Measurements from ENCODE around the gene PPP2R2B. TPM values are rescaled to one million over a fixed set of nuclear protein-coding genes. Genes with fewer than 3 reads are reported as not detected.

Gene PPP2R2B
- total RNA-seq, 1 donor from 2014 or later, result 10.0 TPM

DNA sequence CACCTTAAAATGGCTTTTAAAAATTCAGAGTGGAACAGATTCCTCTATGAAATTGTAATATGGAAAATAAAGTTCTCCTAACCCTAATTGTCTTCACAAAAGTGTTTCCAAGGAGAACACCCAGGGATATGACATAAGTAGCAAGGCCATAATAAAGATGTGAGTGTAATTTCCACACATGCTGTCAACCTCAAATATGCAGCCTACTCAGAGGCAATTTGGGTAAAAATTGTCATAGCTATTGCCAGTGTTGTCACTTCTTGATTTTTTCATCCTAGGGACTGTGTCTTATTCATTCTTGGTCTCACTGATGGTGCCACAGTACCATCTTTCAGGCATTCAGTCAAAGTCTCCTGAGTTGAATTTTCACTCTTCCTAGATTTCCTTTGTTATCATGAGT, 100.3 kb downstream of the PPP2R2B start:
- Histone ChIP-seq H3K27ac (no peak overlapping the region), H3K9me3 (peaks cover 0 to 18% of the 10 kb centered on the region in 2 donors), H3K4me1 (no peaks in the 10 kb centered on the region), H3K4me3 (no peak overlapping the region), H3K36me3 (no peaks in the 10 kb centered on the region), H3K27me3 (no peaks in the 10 kb centered on the region)
- TF ChIP-seq, protein P1, sequence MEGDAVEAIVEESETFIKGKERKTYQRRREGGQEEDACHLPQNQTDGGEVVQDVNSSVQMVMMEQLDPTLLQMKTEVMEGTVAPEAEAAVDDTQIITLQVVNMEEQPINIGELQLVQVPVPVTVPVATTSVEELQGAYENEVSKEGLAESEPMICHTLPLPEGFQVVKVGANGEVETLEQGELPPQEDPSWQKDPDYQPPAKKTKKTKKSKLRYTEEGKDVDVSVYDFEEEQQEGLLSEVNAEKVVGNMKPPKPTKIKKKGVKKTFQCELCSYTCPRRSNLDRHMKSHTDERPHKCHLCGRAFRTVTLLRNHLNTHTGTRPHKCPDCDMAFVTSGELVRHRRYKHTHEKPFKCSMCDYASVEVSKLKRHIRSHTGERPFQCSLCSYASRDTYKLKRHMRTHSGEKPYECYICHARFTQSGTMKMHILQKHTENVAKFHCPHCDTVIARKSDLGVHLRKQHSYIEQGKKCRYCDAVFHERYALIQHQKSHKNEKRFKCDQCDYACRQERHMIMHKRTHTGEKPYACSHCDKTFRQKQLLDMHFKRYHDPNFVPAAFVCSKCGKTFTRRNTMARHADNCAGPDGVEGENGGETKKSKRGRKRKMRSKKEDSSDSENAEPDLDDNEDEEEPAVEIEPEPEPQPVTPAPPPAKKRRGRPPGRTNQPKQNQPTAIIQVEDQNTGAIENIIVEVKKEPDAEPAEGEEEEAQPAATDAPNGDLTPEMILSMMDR (IDR thresholded peaks at IDR 0.05), result no peak
- DNase-seq (ENCODE audit: low spot score in 2 of 2), result no peak
- intact Hi-C loops (cut with DNase I), result no loop called here

DNA sequence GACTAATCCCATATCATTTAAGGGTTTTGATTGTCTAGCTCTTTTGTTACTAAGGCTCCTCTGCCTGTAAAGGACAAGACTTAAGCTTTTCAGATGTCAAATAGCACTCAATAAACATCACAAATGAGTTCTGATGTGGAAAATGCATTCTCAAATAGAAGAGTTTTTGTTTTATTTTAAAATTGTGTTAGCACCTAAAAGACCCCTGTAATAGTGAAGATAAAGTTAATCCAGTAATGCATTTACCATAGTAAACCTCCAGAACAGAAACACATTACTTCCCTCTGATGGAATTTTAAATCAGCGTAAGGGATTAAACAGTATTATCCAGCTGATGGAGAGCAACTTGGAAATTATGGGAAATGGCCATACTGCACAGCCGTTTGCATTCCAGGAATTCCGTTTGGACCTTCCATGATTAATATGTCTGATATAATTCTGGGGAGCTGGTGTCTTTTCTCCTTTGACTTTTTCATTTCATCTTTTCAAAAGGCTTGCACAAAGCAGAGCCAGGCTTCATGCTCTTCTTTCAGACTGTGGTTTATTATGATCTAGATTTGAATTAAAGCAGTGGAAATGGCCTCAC, 105.6 kb downstream of the PPP2R2B start:
- intact Hi-C loops (cut with DNase I), result no loop called here
- H3K36me3 ChIP-seq, result no peaks in the 10 kb centered on the region
- TF ChIP-seq, protein P1 (IDR thresholded peaks at IDR 0.05), result no peak

DNA sequence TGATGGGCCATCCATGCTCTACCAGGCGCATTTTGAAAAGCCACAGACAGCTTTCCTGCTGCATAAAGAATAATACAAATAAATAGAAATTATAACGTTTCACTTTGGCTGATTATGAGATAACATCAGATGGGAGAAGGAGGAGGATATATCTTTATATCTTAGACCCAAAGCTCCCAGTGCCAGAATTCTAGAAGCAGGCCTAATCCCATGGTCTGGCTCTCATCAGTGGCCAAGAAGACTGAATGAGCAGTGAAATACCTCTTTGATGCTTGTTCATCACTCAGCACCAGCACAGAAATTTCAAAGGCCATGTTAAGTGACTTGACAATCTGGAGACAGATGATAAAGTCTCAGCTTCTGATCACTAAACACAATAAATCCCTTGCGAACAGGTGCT, 107.6 kb downstream of the PPP2R2B start:
- TF ChIP-seq, protein P1 (IDR thresholded peaks at IDR 0.05), result no peak
- H3K27me3 ChIP-seq, result no peaks in the 10 kb centered on the region
- H3K4me3 ChIP-seq, result no peak overlapping the region
- no peak for DNase-seq (ENCODE audit: low spot score in 2 of 2)
- no peaks in the 10 kb centered on the region for H3K36me3 ChIP-seq
- H3K9me3 ChIP-seq, result peaks cover 0 to 16% of the 10 kb centered on the region in 2 donors
- no peak overlapping the region for H3K27ac ChIP-seq
- no peaks in the 10 kb centered on the region for H3K4me1 ChIP-seq
- intact Hi-C loops (cut with DNase I), result no loop called here

More for the DNA sequence above, 105.6 kb downstream of the PPP2R2B start:
- DNase-seq (ENCODE audit: low spot score in 2 of 2), result no peak
- no peaks in the 10 kb centered on the region for H3K27me3 ChIP-seq
- no peak overlapping the region for H3K4me3 ChIP-seq
- no peak overlapping the region for H3K27ac ChIP-seq
- H3K9me3 ChIP-seq, result peaks cover 0 to 18% of the 10 kb centered on the region in 2 donors
- no peaks in the 10 kb centered on the region for H3K4me1 ChIP-seq

DNA sequence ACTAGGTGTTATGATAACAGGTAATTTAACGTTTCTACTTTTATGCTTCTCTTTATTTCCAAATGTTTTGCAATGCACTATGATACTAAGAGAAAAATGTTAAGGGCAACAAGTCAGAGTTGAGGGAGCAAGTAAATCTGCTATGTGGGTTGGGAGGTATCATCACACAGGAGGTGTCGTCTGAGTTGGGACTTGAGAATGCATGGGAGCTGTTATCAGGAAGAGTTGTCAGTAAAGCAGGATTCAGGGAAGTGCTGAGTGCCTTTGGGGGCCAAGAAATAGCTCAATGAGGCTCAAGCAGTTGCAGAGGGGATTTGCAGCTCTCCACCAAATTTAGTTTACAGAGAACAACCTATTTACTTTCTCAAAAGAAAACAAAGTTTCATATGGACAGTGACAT, 108.0 kb downstream of the PPP2R2B start:
- TF ChIP-seq, protein P1 (IDR thresholded peaks at IDR 0.05), result no peak

DNA sequence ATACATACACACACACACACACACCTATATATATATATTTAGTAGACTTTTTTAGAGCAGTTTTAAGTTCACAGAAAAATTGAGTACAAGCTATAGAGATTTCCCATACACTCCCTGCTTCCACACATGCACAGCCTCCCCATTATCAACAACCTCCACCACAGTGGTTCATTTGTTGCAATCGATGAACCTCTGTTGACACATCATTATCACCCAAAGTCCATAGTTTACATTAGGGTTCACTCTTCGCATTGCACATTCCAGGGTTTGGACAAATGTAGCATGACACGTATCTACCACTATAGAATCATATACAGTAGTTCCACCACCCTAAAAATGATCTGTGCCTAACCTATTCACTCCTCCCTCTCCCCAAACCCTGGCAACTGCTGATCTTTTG, 111.0 kb downstream of the PPP2R2B start:
- Histone ChIP-seq H3K27ac (no peak overlapping the region), H3K4me1 (no peaks in the 10 kb centered on the region), H3K27me3 (no peaks in the 10 kb centered on the region), H3K4me3 (no peak overlapping the region), H3K36me3 (no peaks in the 10 kb centered on the region), H3K9me3 (no peaks in the 10 kb centered on the region)
- DNase-seq (ENCODE audit: low spot score in 2 of 2), result no peak
- TF ChIP-seq, protein P1 (IDR thresholded peaks at IDR 0.05), result no peak
- intact Hi-C loops (cut with DNase I), result no loop called here

More for the DNA sequence above, 108.0 kb downstream of the PPP2R2B start:
- Histone ChIP-seq H3K4me3 (no peak overlapping the region), H3K9me3 (peaks cover 0 to 12% of the 10 kb centered on the region in 2 donors), H3K27ac (no peak overlapping the region), H3K4me1 (no peaks in the 10 kb centered on the region), H3K27me3 (no peaks in the 10 kb centered on the region), H3K36me3 (no peaks in the 10 kb centered on the region)
- DNase-seq (ENCODE audit: low spot score in 2 of 2), result no peak
- intact Hi-C loops (cut with DNase I), result no loop called here

DNA sequence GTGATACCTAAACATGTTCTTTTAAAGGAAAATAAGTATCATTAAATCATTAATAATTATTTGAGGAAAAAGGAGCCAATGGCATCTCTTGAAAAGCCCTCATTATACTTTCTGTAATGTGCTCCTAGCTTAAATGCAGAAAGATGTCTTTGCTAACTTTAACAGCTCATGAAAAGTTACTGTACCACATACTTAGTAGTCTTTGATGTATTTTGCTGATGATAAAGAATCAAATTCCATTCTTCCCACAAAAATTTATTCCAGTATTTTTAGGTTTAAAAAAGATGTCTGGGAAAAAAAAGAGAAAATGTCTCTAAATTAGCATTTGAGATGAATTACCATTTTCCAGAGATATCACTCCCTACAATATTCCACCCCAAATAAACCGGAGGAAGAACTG, 112.5 kb downstream of the PPP2R2B start:
- intact Hi-C loops (cut with DNase I), result no loop called here
- H3K36me3 ChIP-seq, result no peaks in the 10 kb centered on the region
- TF ChIP-seq, protein P1 (IDR thresholded peaks at IDR 0.05), result no peak

More for the DNA sequence above, 112.5 kb downstream of the PPP2R2B start:
- H3K27me3 ChIP-seq, result no peaks in the 10 kb centered on the region
- H3K27ac ChIP-seq, result no peak overlapping the region
- no peaks in the 10 kb centered on the region for H3K9me3 ChIP-seq
- no peaks in the 10 kb centered on the region for H3K4me1 ChIP-seq
- no peak overlapping the region for H3K4me3 ChIP-seq
- DNase-seq (ENCODE audit: low spot score in 2 of 2), result no peak

Measured in ascending aorta (tissue), 2 donors.